GM23338 (cell line): ENCODE results near the gene DTD1. TPM values are rescaled to one million over a fixed set of nuclear protein-coding genes. Genes with fewer than 3 reads are reported as not detected.

ENCODE experiments used
- ATAC-seq: fragments of 200-7000 bp; cut with Tn5 transposase; 3 replicates; pipeline ENCODE4 v1.9.1; 2020
- DNase-seq: peaks from one replicate; pipeline ENCODE4 v3.0.0-alpha.2; 2015; ENCODE audit warnings: low spot score
- H2AFZ ChIP-seq: fragments of 200-600 bp; sonication (generic); 2 replicates; pipeline ENCODE4 v1.8.0; 2016; ENCODE audit warnings: antibody characterized with exemption, mild to moderate bottlenecking, moderate library complexity
- H3F3A ChIP-seq: fragments of 200-600 bp; sonication (generic); replicated peaks from 2 replicates; pipeline ENCODE4 v1.8.0; 2017; ENCODE audit warnings: antibody characterized with exemption, mixed run types, low read depth
- H3K27ac ChIP-seq: fragments of 200-600 bp; sonication (generic); 2 replicates; pipeline ENCODE4 v1.6.1; 2016; ENCODE audit warnings: low read depth
- H3K27me3 ChIP-seq: fragments of 200-600 bp; sonication (generic); 2 replicates; pipeline ENCODE4 v1.8.0; 2016; ENCODE audit warnings: mild to moderate bottlenecking, mixed run types, moderate library complexity; ENCODE audit not compliant: insufficient read depth
- H3K36me3 ChIP-seq: fragments of 200-600 bp; sonication (generic); 2 replicates; pipeline ENCODE4 v1.8.0; 2016; ENCODE audit warnings: mild to moderate bottlenecking; ENCODE audit not compliant: insufficient read depth
- H3K4me1 ChIP-seq: fragments of 200-600 bp; sonication (generic); 2 replicates; pipeline ENCODE4 v1.8.0; 2016; ENCODE audit warnings: mild to moderate bottlenecking, moderate library complexity; ENCODE audit not compliant: insufficient read depth
- H3K4me2 ChIP-seq: fragments of 200-600 bp; sonication (generic); 2 replicates; pipeline ENCODE4 v1.7.1; 2017; ENCODE audit warnings: mixed run types
- H3K4me3 ChIP-seq: fragments of 200-600 bp; sonication (generic); 2 replicates; pipeline ENCODE4 v1.6.1; 2016; ENCODE audit warnings: mixed run types
- H3K79me2 ChIP-seq: fragments of 200-600 bp; sonication (generic); replicated peaks from 2 replicates; pipeline ENCODE4 v1.8.0; 2017; ENCODE audit warnings: mild to moderate bottlenecking; ENCODE audit not compliant: insufficient read depth
- H3K9me2 ChIP-seq: fragments of 200-600 bp; sonication (generic); 2 replicates; pipeline ENCODE4 v1.8.0; 2017; ENCODE audit not compliant: insufficient read depth
- H4K20me1 ChIP-seq: fragments of 200-600 bp; sonication (generic); replicated peaks from 2 replicates; pipeline ENCODE4 v1.8.0; 2017; ENCODE audit warnings: mild to moderate bottlenecking; ENCODE audit not compliant: insufficient read depth
- H3K27ac Mint-ChIP-seq: 2 replicates; pipeline ENCODE4 v1.8.0; 2020; ENCODE audit warnings: inconsistent platforms, mild to moderate bottlenecking, moderate library complexity, mixed read lengths
- H3K27me3 Mint-ChIP-seq: 3 replicates; pipeline ENCODE4 v1.8.0; 2022; ENCODE audit warnings: low read depth, mild to moderate bottlenecking, moderate library complexity, mixed read lengths, inconsistent platforms; ENCODE audit not compliant: insufficient read depth, poor library complexity
- H3K36me3 Mint-ChIP-seq: 3 replicates; pipeline ENCODE4 v1.8.0; 2021; ENCODE audit warnings: low read depth, mild to moderate bottlenecking, inconsistent platforms, moderate library complexity, mixed read lengths
- H3K4me1 Mint-ChIP-seq: 3 replicates; pipeline ENCODE4 v1.8.0; 2020; ENCODE audit warnings: mild to moderate bottlenecking, inconsistent platforms, mixed read lengths
- H3K4me3 Mint-ChIP-seq: 3 replicates; pipeline ENCODE4 v1.8.0; 2021; ENCODE audit warnings: moderate library complexity, mild to moderate bottlenecking, inconsistent platforms, mixed read lengths
- H3K9me3 Mint-ChIP-seq: 3 replicates; pipeline ENCODE4 v1.8.0; 2020; ENCODE audit warnings: moderate library complexity, mild to moderate bottlenecking, inconsistent platforms, mixed read lengths
- CREB1 ChIP-seq: fragments of 250-450 bp; sonication (Bioruptor Pico); IDR thresholded peaks from 2 replicates; pipeline ENCODE4 v1.5.0; 2020; ENCODE audit warnings: low read depth, mild to moderate bottlenecking, moderate library complexity
- EZH2 ChIP-seq: fragments of 200-600 bp; sonication (generic); IDR thresholded peaks from one replicate; pipeline ENCODE4 v1.8.0; 2017; ENCODE audit warnings: antibody characterized with exemption, mild to moderate bottlenecking, low read depth; ENCODE audit not compliant: unreplicated experiment
- EZH2phosphoT487 ChIP-seq: fragments of 200-600 bp; sonication (generic); IDR thresholded peaks from one replicate; pipeline ENCODE4 v1.8.1; 2018; ENCODE audit warnings: antibody characterized with exemption; ENCODE audit not compliant: unreplicated experiment
- JUNB ChIP-seq: IDR thresholded peaks from one replicate; pipeline ENCODE4 v1.6.1; 2016; ENCODE audit warnings: antibody characterized with exemption; ENCODE audit not compliant: unreplicated experiment
- NANOG ChIP-seq: IDR thresholded peaks from 2 replicates; pipeline ENCODE4 v1.6.1; 2016; ENCODE audit warnings: antibody characterized with exemption, borderline replicate concordance
- POLR2AphosphoS5 ChIP-seq: IDR thresholded peaks from 2 replicates; pipeline ENCODE4 v1.6.1; 2016; ENCODE audit warnings: antibody characterized with exemption, low read depth
- STAT1 ChIP-seq: IDR thresholded peaks from one replicate; pipeline ENCODE4 v1.6.1; 2016; ENCODE audit warnings: antibody characterized with exemption; ENCODE audit not compliant: unreplicated experiment
- ZNF114 ChIP-seq: fragments of 250-450 bp; sonication (Bioruptor Pico); IDR thresholded peaks from 2 replicates; pipeline ENCODE4 v1.5.0; 2020; ENCODE audit warnings: mild to moderate bottlenecking, moderate library complexity
- ZNF331 ChIP-seq: fragments of 250-450 bp; sonication (Bioruptor Pico); IDR thresholded peaks from 2 replicates; pipeline ENCODE4 v1.5.0; 2020; ENCODE audit warnings: low read depth, mild to moderate bottlenecking, moderate library complexity
- polyA plus RNA-seq: library from polyadenylated mRNA; unstranded; fragments of >200 nt; fragmentation: Nextera tagmentation; extraction: Ambion mirVana; gene quantifications from 2 replicates; pipeline ENCODE4 v1.2.1, GENCODE V29; 2016
- total RNA-seq: library from RNA; depleted of rRNA; stranded (reverse); fragments of >200 nt; shearing (Covaris generic); gene quantifications from 2 replicates; pipeline ENCODE4 v1.2.3, GENCODE V29; 2014
- TF ChIP-seq, protein P1 (sequence below): IDR thresholded peaks from 2 replicates; pipeline ENCODE4 v1.6.1; 2016; ENCODE audit warnings: antibody characterized with exemption
- TF ChIP-seq, protein P2 (sequence below): fragments of 250-450 bp; sonication (Bioruptor Pico); IDR thresholded peaks from 2 replicates; pipeline ENCODE4 v1.5.0; 2020; ENCODE audit warnings: mild to moderate bottlenecking, moderate library complexity
- TF ChIP-seq, protein P3 (sequence below): IDR thresholded peaks from one replicate; pipeline ENCODE4 v1.6.1; 2018; ENCODE audit warnings: antibody characterized with exemption; ENCODE audit not compliant: unreplicated experiment
- TF ChIP-seq, protein P4 (sequence below), 2 experiments: fragments of 200-600 bp in 1 of 2; sonication (generic) in 1 of 2; conservative IDR thresholded peaks; 2 replicates each; pipeline versions ENCODE4 v1.5.1 to v1.6.1; 2016 to 2017; ENCODE audit warnings: antibody characterized with exemption in 2 of 2, low read depth in 2 of 2, mild to moderate bottlenecking in 2 of 2, moderate library complexity in 1 of 2

Gene DTD1
- total and polyA plus RNA-seq, 2 experiments from 2014 or later, result 69.8 to 74.0 TPM

DNA sequence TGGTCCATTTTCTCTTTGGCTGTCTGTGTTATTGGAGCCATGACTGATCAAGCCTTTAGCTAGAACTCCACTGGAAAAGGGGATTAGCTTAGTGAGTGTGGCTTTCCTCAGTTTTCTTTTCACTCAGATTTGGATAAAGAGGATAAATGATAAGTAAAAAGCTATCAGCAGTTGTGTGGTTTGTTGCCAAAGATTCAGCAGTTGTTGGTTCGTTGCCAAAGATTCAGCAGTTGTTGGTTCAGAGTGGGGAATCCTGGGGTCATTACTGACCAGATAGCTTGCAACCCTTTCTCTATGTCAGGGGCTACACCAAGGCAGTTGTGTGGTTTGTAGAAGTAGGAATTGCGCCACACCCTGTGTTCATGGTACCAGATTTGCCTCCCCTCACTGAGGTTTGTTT is 118.1 kb downstream of the DTD1 start (continued):
- no peak for TF ChIP-seq EZH2
- no peak for TF ChIP-seq CREB1 (CRISPR knock-in tag)
- no peak for TF ChIP-seq STAT1

DNA sequence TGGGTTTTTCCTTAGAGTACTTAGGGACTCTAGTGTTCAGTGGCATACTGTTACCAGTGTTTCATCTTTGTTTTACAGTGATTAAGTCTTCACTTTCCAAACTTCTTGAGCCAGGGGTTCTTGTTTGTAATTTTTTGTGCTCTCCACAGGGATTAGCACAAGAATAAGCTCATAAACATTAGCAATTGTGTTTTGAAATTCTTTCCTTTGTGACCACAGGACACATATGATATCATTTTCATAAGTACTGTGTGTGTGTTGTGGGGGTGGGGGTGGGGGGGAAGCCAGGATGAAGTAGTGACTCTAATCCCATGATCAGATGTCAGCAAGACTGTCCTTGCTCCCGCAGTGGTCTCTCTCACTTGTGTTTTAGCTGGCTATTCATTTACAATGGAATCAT is 124.3 kb downstream of the DTD1 start:
- Mint-ChIP-seq H3K9me3 (no peaks in the 10 kb centered on the region), H3K27ac (no peak overlapping the region), H3K4me1 (peaks cover 27% of the 10 kb centered on the region), H3K27me3 (no peaks in the 10 kb centered on the region), H3K4me3 (no peak overlapping the region), H3K36me3 (no peaks in the 10 kb centered on the region)
- TF ChIP-seq ZNF114 (CRISPR knock-in tag) (no peak), POLR2AphosphoS5 (no peak), STAT1 (no peak), ZNF331 (CRISPR knock-in tag) (no peak), EZH2phosphoT487 (no peak), JUNB (no peak), CREB1 (CRISPR knock-in tag) (no peak), NANOG (no peak), EZH2 (no peak)
- TF ChIP-seq, protein P1, sequence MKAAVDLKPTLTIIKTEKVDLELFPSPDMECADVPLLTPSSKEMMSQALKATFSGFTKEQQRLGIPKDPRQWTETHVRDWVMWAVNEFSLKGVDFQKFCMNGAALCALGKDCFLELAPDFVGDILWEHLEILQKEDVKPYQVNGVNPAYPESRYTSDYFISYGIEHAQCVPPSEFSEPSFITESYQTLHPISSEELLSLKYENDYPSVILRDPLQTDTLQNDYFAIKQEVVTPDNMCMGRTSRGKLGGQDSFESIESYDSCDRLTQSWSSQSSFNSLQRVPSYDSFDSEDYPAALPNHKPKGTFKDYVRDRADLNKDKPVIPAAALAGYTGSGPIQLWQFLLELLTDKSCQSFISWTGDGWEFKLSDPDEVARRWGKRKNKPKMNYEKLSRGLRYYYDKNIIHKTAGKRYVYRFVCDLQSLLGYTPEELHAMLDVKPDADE, result no peak
- TF ChIP-seq, protein P2, sequence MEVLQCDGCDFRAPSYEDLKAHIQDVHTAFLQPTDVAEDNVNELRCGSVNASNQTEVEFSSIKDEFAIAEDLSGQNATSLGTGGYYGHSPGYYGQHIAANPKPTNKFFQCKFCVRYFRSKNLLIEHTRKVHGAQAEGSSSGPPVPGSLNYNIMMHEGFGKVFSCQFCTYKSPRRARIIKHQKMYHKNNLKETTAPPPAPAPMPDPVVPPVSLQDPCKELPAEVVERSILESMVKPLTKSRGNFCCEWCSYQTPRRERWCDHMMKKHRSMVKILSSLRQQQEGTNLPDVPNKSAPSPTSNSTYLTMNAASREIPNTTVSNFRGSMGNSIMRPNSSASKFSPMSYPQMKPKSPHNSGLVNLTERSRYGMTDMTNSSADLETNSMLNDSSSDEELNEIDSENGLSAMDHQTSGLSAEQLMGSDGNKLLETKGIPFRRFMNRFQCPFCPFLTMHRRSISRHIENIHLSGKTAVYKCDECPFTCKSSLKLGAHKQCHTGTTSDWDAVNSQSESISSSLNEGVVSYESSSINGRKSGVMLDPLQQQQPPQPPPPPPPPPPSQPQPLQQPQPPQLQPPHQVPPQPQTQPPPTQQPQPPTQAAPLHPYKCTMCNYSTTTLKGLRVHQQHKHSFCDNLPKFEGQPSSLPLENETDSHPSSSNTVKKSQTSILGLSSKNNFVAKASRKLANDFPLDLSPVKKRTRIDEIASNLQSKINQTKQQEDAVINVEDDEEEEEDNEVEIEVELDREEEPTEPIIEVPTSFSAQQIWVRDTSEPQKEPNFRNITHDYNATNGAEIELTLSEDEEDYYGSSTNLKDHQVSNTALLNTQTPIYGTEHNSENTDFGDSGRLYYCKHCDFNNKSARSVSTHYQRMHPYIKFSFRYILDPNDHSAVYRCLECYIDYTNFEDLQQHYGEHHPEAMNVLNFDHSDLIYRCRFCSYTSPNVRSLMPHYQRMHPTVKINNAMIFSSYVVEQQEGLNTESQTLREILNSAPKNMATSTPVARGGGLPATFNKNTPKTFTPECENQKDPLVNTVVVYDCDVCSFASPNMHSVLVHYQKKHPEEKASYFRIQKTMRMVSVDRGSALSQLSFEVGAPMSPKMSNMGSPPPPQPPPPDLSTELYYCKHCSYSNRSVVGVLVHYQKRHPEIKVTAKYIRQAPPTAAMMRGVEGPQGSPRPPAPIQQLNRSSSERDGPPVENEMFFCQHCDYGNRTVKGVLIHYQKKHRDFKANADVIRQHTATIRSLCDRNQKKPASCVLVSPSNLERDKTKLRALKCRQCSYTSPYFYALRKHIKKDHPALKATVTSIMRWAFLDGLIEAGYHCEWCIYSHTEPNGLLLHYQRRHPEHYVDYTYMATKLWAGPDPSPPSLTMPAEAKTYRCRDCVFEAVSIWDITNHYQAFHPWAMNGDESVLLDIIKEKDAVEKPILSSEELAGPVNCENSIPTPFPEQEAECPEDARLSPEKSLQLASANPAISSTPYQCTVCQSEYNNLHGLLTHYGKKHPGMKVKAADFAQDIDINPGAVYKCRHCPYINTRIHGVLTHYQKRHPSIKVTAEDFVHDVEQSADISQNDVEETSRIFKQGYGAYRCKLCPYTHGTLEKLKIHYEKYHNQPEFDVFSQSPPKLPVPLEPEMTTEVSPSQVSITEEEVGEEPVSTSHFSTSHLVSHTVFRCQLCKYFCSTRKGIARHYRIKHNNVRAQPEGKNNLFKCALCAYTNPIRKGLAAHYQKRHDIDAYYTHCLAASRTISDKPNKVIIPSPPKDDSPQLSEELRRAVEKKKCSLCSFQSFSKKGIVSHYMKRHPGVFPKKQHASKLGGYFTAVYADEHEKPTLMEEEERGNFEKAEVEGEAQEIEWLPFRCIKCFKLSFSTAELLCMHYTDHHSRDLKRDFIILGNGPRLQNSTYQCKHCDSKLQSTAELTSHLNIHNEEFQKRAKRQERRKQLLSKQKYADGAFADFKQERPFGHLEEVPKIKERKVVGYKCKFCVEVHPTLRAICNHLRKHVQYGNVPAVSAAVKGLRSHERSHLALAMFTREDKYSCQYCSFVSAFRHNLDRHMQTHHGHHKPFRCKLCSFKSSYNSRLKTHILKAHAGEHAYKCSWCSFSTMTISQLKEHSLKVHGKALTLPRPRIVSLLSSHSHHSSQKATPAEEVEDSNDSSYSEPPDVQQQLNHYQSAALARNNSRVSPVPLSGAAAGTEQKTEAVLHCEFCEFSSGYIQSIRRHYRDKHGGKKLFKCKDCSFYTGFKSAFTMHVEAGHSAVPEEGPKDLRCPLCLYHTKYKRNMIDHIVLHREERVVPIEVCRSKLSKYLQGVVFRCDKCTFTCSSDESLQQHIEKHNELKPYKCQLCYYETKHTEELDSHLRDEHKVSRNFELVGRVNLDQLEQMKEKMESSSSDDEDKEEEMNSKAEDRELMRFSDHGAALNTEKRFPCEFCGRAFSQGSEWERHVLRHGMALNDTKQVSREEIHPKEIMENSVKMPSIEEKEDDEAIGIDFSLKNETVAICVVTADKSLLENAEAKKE (CRISPR knock-in tag), result no peak
- TF ChIP-seq, protein P3, sequence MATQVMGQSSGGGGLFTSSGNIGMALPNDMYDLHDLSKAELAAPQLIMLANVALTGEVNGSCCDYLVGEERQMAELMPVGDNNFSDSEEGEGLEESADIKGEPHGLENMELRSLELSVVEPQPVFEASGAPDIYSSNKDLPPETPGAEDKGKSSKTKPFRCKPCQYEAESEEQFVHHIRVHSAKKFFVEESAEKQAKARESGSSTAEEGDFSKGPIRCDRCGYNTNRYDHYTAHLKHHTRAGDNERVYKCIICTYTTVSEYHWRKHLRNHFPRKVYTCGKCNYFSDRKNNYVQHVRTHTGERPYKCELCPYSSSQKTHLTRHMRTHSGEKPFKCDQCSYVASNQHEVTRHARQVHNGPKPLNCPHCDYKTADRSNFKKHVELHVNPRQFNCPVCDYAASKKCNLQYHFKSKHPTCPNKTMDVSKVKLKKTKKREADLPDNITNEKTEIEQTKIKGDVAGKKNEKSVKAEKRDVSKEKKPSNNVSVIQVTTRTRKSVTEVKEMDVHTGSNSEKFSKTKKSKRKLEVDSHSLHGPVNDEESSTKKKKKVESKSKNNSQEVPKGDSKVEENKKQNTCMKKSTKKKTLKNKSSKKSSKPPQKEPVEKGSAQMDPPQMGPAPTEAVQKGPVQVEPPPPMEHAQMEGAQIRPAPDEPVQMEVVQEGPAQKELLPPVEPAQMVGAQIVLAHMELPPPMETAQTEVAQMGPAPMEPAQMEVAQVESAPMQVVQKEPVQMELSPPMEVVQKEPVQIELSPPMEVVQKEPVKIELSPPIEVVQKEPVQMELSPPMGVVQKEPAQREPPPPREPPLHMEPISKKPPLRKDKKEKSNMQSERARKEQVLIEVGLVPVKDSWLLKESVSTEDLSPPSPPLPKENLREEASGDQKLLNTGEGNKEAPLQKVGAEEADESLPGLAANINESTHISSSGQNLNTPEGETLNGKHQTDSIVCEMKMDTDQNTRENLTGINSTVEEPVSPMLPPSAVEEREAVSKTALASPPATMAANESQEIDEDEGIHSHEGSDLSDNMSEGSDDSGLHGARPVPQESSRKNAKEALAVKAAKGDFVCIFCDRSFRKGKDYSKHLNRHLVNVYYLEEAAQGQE, result no peak
- TF ChIP-seq, protein P4, sequence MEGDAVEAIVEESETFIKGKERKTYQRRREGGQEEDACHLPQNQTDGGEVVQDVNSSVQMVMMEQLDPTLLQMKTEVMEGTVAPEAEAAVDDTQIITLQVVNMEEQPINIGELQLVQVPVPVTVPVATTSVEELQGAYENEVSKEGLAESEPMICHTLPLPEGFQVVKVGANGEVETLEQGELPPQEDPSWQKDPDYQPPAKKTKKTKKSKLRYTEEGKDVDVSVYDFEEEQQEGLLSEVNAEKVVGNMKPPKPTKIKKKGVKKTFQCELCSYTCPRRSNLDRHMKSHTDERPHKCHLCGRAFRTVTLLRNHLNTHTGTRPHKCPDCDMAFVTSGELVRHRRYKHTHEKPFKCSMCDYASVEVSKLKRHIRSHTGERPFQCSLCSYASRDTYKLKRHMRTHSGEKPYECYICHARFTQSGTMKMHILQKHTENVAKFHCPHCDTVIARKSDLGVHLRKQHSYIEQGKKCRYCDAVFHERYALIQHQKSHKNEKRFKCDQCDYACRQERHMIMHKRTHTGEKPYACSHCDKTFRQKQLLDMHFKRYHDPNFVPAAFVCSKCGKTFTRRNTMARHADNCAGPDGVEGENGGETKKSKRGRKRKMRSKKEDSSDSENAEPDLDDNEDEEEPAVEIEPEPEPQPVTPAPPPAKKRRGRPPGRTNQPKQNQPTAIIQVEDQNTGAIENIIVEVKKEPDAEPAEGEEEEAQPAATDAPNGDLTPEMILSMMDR (conservative IDR thresholded peaks at IDR 0.05; ENCODE audit: low read depth in 2 of 2), result no peak
- Histone ChIP-seq H3K4me2 (no peak overlapping the region), H3K4me3 (no peak overlapping the region), H3K27ac (no peak overlapping the region), H3K36me3 (no peaks in the 10 kb centered on the region), H3K27me3 (no peaks in the 10 kb centered on the region), H3K4me1 (peaks cover 2% of the 10 kb centered on the region; the same call in 1 of the 2 replicates), H3K9me2 (no peaks in the 10 kb centered on the region), H4K20me1 (no peaks in the 10 kb centered on the region), H2AFZ (no peak overlapping the region), H3F3A (no peaks in the 10 kb centered on the region), H3K79me2 (no peaks in the 10 kb centered on the region)
- no peak for DNase-seq
- ATAC-seq, result no peak
